H1 (cell line): ENCODE measurements around the gene SPTBN1. TPM values are rescaled to one million over a fixed set of nuclear protein-coding genes. Genes with fewer than 3 reads are reported as not detected.

Source experiments
- CBX5 ChIP-seq: fragments of 300-800, 300-1000 bp; sonication (generic); IDR thresholded peaks from 2 replicates; pipeline ENCODE4 v1.7.1; 2016; ENCODE audit warnings: antibody characterized with exemption, low read length, low read depth
- CHD7 ChIP-seq: fragments of 300-600 bp; sonication (generic); IDR thresholded peaks from 2 replicates; pipeline ENCODE4 v1.7.1; 2012; ENCODE audit warnings: low read length, moderate library complexity, mild to moderate bottlenecking, inconsistent platforms; ENCODE audit not compliant: insufficient replicate concordance
- SUZ12 ChIP-seq: fragments of 200-600 bp; sonication (generic); IDR thresholded peaks from 2 replicates; pipeline ENCODE4 v1.6.1; 2012; ENCODE audit warnings: mild to moderate bottlenecking, inconsistent platforms, low read length, moderate library complexity, mixed read lengths
- TEAD4 ChIP-seq: IDR thresholded peaks from 2 replicates; pipeline ENCODE4 v1.6.1; 2012; ENCODE audit warnings: low read depth, low read length, inconsistent platforms, mixed read lengths
- polyA plus RNA-seq, 7 experiments: library from polyadenylated mRNA; depleted of rRNA in 3 of 7; stranded (reverse) in 5 of 7; unstranded in 2 of 7; fragments of >200 nt in 5 of 7; fragments of 200-250 nt in 2 of 7; gene quantifications; 1 replicate in 5 of 7; 2 replicates in 1 of 7; 4 replicates in 1 of 7; pipeline versions ENCODE4 v1.2.1 to v1.2.3, GENCODE V29; 2011 to 2013; ENCODE audit warnings: missing spikeins in 2 of 7, mixed read lengths in 2 of 7
- total RNA-seq: library from RNA; stranded (reverse); fragmentation: NEBNext Ultra II Directional; extraction: Animal tissue kit (Norgen Biotek cat#: 25700); gene quantifications from 2 replicates; pipeline ENCODE4 v1.2.1, GENCODE V29; 2021

Gene SPTBN1
- total and polyA plus RNA-seq, 2 of the 8 experiments (the other 6 are each of a cell fraction or from before 2014, with no cell fraction given): 31.8 to 180 TPM

GRCh38 chr2:54670485-54671009 lies 214.4 kb downstream of the SPTBN1 start (continued):
- no peak for TF ChIP-seq CHD7
- no peak for TF ChIP-seq SUZ12
- TF ChIP-seq TEAD4: no peak
- TF ChIP-seq CBX5: no peak
